ENCODE data around the gene NDUFB8. TPM values are rescaled to one million over a fixed set of nuclear protein-coding genes. Genes with fewer than 3 reads are reported as not detected.

NDUFB8 gene
- total RNA-seq, 1 donor from 2014 or later, result 141 TPM

DNA sequence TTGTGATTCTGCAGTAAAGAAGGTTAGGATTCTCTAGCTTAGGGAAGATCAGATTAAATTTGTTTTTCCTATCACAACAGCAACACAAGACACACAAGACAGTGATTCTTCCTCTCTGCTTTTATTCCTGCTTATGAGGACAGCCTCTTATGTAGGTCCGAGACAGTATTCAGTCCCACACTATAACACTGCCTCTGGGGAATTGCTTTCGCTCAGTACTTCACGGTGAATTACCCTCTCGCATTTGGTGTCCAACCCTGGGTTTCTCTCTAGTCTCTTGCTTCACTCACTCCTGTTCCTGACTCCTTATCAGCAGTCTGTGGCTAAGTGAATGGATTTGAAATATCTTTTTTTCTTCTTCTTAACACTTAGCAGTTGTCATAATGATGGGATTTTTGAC lies 7.8 kb upstream of the NDUFB8 start:
- DNase-seq (ENCODE audit: extremely low read depth, low read depth, low spot score), result no peak

DNA sequence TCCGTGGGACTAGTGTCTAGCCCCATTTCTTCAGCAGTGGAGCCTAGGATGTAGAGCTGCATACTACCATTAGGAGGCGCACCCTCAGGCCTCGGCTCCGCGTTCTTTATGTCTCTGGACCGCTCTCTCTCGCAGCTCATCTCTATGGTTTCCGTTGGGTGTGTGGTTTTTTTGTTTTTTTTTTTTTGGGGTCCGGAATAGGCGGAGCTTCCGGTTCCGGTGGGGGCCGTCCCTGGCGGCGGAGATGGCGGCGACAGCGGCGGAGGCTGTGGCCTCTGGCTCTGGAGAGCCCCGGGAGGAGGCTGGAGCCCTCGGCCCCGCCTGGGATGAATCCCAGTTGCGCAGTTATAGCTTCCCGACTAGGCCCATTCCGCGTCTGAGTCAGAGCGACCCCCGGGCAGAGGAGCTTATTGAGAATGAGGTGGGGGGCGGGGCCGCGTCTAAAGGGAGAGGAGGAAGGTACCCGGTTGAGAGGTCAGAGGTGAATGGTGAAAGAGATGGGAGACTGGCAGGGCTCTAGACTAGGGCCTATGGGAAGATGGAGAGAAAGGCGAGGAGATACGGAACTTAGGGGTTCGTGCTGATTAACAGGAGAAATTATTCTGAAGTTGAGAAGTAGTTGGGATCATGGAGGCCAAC lies 6.2 kb upstream of the NDUFB8 start, which contains the start of gene HIF1AN:
TSS of gene HIF1AN (plus strand) at position 229 of the 639 bp plus-strand sequence. CDS start at position 245, 16 bp downstream.
- peak; percentile 75 for DNase-seq (ENCODE audit: extremely low read depth, low read depth, low spot score)

DNA sequence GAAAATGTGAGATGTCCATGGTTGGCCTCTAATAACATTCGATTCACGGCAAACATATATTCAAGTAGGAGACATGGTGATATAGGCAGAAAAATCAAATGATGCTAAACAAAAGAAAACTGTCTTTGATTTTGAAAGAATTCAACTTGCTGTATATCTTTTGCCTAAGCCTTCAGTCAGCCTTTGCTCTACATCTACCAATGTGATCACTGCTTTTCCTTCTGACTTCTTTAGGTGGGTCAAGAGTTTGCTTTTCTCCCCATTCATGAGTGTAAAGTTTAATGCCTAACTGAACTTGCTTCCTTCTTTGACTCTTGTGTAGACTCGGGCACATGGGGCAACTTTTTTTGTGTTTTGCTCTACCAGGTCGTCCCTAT lies 5.7 kb upstream of the NDUFB8 start:
- DNase-seq (ENCODE audit: extremely low read depth, low read depth, low spot score), result no peak

DNA sequence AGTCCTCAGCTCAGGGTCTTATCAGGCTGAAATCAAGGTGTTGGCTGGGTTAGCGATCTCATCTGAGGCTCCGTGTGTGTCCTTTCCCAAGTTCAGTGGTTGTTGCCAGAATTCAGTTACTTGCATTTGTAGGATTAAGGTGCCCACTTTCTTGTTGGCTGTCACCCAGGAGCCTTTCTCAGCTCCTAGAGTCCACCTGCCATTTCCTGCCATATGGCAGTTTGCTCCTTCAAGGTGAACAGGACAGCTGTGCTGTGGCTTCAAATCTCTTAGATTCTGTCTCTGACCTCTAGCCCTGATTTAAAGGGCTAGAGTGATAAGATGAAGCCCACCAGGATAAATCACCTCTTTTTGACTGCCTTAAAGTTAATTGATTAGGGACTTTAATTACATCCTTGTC lies 5.1 kb upstream of the NDUFB8 start:
- no peak for DNase-seq (ENCODE audit: extremely low read depth, low read depth, low spot score)

DNA sequence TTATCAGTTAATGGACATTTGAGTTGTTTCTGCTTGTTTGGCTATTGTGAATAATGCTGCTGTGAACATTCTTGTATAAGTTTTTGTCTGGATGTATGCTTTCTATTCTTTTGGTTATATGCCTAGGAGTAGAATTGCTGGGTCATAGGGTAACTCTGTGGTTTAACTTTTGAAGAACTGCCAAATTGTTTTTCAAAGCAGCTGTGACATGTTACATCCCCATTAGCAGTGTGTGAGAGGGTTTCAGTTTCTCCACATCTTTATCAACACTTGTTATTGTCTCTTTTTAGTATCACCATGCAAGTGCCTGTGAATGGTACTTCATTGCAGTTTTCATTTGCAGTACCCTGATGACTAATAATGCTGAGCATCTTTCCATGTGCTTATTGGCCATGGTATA lies 2.1 kb upstream of the NDUFB8 start:
- no peak for DNase-seq (ENCODE audit: extremely low read depth, low read depth, low spot score)

DNA sequence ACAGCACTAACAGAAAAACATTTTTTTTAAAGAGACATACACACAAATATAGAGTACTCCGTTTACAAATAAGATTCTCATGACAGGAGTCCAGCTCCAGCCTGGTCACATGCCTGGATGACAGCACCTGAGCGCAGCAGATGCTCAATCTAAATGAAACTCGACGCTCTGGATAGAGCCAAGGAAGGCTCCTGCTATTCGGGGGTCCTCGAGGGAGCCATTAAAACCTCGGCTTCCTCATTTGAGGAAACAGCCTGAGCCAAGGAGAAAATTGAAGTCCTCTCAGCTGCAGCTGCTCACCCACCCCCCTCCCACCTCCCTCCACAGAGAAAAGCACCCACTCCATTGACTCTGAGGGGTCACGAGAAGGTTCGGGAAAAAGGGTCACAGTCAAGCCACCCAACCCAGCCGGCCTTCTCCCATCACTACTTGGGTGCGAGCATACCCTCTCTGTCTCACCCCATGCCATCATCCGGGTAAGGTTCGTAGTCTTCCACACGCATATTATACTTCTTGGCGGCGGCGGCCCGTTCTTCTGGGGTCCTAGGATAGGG lies 673 bp downstream of the NDUFB8 start:
- DNase-seq (ENCODE audit: extremely low read depth, low read depth, low spot score), result no peak

DNA sequence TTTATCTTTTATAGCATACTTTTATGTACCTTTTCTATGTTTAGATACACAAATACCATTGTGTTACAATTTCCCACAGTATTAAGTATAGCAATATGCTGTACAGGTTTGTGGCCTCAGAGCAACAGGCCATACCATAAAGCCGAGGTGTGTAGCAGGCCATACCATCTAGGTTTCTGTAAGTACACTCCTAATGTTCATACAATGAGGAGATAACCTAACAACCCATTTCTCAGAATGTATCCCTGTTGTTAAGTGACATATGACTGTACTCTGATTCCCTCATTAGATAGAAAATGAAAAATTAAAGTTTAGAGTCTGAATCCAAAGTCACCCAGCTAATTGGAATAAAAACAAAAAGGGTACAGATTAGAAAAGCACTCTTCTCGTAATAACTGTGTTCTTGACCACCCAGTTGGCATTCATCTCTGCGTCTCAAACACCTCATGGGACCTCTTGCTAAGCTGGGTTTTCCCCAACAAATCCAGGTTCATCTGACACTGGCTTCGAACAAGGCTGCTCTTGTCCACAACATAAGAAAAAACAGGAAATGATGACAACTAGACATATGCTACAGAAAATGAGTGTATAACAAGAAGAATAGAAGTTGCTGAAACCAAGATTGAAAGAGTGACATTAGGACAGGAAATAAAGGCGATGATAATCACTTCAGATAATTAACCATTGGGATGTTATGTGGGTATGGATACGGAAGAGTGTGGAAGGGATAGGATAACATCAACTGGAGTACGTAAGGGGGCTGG lies 1.4 kb downstream of the NDUFB8 start:
- no peak for DNase-seq (ENCODE audit: extremely low read depth, low read depth, low spot score)

DNA sequence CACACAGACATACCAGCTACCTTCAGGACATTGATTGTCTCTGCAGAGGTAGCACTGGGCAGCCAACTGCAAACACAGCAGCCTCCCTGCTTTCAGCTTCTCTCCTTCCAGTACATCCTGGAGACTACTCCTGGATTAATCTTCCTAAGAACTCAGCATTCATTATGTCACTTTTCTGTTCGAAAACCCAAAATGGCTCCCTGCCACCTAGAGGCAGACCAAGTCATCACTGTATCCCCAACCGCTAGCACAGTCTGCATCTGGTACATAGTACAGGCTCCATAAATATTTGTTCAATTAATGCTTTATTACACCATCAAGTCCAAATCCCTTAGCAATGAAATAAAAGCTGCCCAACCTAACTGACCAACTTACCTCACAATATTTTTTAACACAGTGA lies 5.0 kb downstream of the NDUFB8 start:
- no peak for DNase-seq (ENCODE audit: extremely low read depth, low read depth, low spot score)

DNA sequence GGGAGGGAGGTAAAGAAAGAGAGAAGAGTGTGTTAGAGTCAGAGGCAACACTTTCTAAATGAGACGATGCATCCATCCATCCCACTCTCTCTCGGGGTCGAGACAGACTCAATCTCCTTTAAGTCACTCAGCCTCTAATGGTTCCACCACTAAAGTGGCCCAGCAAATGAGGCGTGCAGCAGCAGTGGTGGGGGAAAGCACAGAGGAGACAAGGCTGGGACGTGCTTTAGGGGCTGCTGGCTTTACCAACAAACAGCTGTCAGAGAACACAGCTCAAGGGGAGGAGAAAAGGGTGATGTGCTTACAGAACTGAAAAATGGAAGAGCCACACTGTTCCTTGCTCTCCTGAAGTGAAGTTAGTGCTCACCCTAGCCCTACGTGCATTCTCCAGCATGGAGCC lies 5.5 kb downstream of the NDUFB8 start:
- DNase-seq (ENCODE audit: extremely low read depth, low read depth, low spot score), result no peak

DNA sequence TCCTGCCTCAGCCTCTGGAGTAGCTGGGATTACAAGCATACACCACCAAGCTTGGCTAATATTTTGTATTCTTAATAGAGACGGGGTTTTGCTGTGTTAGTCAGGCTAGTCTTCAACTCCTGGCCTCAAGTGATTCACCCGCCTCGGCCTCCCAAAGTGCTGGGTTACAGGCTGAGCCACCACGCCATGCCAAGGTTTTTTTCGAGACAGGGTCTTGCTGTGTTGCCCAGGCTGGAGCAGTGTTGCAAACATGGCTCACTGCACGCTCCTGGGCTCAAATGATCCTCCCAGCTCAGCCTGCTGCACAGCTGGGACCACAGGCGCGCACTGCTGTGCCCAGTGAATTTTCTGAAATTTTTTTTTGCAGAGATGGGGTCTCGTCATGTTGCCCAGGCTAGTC lies 6.7 kb downstream of the NDUFB8 start:
- DNase-seq (ENCODE audit: extremely low read depth, low read depth, low spot score), result no peak

DNA sequence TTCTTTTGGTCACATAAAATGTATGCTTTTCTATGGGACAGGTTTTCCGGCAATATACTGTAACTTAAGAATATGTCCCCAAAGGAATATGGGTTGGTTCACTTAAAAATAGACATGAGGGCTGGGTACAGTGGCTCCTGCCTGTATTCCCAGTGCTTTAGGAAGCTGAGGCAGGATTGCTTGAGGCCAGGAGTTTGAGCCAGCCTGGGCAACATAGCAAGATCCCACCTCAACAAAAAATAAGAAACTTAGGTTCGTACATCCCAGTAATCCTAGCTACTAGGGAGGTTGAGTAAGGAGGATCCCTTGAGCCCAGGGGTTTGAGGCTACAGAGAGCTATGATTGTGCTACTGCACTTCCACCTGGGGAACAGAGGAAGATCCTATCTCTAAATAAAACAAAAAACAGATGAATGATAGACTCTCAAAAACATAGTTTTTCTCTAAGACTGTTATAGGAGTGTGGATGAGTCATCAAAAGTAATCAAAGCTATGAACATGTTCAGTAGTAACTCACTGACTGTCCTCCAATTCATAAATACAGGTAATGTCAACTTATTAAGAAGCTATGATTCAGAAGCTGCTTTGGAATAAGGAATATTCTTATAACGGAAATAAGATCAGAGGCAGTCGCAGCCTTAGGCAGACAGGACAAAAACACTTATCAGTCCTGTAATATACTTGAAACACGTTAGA lies 7.4 kb downstream of the NDUFB8 start:
- DNase-seq (ENCODE audit: extremely low read depth, low read depth, low spot score), result no peak

DNA sequence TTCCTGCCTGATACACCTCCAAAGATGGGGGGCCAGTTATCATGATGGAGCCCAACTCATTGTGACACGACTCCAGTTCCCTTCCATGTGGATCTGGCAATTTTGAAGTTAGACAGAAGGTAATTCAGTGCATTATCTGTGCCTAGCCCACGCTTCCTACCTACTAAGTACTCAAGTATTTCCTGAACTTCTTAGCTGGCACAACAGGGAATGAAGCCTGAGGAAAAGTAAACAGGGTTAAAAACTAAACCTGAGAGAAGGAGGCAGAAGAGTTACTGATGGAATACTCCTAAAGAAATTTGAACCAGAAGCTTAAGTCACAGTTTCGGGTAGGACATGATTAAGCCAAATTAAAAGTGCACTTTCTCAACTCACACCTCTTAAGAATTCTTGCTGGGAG lies 8.9 kb downstream of the NDUFB8 start:
- no peak for DNase-seq (ENCODE audit: extremely low read depth, low read depth, low spot score)

DNA sequence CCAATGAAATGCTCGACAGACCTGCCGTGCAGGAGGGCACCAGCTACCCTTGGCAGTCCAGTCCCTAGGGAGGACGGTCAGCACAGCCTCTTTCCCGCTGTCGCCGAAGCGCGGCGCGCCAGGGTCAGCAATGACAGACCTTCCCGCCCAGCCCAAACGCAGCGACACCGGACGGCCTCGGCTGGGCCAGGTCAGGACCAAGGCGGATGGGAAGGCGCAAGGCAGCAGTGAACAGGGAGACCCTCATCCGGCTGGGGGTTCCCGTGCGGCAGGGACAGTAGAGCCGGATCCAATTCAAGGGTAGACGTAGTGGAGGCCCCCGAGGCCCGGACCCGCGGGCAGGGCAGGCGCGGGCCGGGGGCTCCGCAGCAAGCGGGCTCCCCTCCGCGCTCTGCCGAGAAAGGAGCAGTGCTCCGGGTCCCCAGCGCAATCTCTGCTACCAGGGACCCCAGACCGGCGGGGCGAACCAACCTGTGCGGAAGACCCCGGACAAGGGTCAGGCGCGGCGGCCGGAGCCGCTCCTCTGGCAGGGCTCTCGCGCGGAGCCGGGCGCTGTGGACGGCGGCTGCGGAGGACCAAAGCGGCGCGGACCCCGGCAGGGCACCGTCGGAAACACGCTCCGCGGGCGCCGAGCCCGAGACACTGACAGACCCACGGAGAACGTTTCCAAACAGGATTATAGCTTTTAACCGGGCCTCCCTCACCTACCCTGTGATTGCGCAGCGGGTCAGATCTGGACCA lies 10.2 kb downstream of the NDUFB8 start, which contains the start of gene SEC31B:
TSS of gene SEC31B (minus strand) at position 551 of the 741 bp plus-strand sequence. CDS start 2,909 bp downstream, outside the sequence.
- no peak for DNase-seq (ENCODE audit: extremely low read depth, low read depth, low spot score)

DNA sequence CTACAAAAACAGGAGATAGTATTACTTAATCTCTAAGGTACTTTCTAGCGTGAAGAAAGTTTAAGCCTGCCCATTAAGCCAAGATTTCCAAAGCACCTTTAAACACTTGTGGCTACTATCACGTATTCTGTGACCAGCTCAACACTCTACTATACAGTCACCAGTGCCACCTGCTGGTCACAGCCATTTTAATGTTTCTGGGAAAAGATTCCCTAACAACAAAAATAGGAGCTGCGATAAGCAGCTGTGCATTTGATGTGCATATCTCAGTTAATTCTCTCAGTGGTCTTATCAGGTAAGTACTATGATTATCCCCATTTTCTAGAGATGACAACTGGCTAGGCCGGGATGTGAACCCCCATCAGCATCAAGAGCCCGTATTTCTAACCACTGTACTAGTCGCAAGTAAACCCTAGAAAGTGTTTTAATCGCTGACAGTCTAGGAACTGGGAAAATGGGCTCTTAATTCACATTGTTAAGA lies 10.9 kb downstream of the NDUFB8 start:
- no peak for DNase-seq (ENCODE audit: extremely low read depth, low read depth, low spot score)

DNA sequence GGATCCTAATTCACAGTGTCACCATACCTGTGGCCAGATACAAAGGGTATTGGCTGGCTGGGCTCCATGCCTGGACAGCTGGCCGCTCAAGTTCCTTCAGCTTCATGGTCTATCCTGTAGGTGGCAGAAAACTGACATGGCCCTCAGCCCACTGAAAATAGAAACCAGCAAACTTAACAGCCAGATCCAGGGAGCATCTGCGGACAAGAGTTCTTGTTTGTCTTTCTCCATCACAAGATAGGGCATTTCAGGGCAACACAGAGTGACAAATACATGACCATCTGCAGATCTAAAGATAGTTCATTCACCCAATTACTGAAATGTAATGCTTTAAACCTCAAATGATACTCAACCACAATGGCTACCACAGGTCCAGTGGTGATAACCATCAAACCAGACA lies 12.8 kb downstream of the NDUFB8 start:
- DNase-seq (ENCODE audit: extremely low read depth, low read depth, low spot score), result no peak

DNA sequence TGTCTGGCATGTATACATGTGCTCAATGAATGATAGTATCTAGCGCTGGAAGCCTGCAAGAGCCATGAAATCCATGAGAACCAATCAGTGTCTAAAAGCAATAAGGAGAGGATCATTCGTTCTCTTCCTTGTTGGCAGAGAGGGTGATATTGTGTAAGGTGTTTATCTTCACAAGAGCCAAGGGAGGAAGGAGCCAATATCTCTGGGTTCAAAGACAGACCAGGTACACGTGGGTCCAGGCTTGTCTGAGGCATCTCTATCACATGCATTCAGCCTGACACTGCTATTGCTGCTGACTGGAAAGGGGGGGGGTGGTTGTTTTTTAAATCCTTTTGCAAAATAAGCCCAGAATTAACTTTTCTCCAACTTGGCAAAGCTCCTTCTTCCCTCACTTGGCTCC lies 14.1 kb downstream of the NDUFB8 start:
- no peak for DNase-seq (ENCODE audit: extremely low read depth, low read depth, low spot score)

DNA sequence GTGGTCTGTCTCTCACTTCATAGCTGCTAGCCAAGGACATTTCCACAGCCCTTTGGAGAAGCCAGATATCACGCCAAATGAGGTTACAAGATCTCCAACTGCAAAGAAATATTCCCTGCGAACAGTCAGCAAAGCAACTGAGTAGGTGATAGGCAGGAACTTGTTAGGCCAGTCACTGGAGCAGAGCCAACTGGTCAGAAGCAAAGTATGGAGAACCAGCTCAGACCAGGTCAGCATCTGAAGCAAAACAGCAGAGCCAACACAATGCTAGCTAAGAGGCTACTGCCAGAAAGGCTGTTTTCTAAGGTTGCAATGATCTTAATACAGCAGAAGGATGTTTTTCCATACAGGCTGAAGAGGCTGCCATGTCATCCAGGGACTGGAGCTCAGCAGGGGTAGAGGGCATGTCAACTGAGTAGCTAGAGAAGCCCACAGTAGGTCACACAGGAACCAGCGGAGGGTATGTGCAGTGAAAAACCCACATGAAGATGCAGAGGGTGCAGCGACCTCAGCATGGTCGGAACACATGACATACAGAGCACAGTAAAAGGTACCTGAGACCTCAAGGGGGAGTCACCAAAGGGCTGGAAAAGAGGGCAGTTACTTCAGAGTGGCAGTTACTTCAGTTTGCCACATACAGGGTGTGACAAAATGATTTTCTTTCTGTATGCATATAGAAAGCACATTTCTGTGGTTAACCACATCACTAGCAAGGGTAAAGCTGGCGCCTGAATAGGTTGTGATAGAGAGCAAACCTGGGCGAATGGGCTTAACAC lies 18.9 kb downstream of the NDUFB8 start:
- no peak for DNase-seq (ENCODE audit: extremely low read depth, low read depth, low spot score)

DNA sequence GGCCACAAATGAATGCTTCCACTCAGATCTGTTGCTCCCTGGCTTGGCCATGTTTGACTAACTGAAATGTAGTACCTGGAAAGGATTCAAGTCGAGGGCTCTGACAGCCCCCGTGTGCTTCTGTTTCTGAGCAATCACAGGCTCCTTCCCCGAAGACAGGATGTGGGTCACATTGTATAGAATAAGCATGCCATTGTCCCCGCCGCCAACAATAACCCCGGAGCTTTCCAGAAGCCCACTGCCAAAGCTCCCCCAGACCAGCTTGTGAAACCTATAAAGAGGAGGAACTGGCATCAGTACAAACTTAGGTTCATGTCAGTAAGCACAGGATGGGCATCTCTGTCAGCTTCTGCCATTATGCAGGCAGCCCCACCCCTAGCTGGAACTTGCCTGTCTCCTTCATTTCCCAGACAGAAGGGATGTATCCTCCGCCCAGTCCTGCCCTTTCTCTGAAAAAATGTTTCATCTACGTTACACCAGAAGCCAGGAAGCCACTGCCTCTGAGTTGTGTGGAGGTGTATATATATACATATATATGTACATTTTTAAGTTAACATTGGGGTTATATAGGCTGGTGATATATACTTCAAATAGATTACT lies 20.3 kb downstream of the NDUFB8 start:
- DNase-seq (ENCODE audit: extremely low read depth, low read depth, low spot score), result no peak

DNA sequence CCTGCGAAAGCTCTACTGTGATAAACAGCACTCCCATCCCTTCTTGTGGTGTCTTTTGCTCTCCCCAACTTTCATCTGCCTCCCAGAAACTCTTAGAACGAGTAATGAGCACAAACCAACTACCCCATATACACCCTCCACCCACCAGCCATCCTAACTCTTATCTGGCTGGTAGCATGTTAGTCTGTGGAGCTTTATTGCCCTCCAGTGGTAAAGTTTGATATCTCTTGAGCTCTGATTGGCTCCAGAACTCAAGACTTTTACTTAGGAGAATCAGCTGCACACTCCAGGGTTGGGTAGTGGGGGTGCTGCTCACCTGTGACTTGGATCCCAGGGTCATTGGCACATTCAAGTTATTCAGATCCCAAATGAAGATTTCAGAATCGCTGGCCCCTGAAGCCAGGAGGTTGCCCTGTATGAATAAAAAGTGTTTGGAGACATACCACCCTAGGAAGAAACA lies 20.9 kb downstream of the NDUFB8 start:
- no peak for DNase-seq (ENCODE audit: extremely low read depth, low read depth, low spot score)
